GM18861 (cell line): ENCODE results near the gene ELP2.

Experiments
- ATAC-seq: cut with Tn5 transposase; IDR thresholded peaks from one replicate; pipeline ENCODE4 v1.9.1; 2021; ENCODE audit not compliant: unreplicated experiment

ELP2 gene

DNA sequence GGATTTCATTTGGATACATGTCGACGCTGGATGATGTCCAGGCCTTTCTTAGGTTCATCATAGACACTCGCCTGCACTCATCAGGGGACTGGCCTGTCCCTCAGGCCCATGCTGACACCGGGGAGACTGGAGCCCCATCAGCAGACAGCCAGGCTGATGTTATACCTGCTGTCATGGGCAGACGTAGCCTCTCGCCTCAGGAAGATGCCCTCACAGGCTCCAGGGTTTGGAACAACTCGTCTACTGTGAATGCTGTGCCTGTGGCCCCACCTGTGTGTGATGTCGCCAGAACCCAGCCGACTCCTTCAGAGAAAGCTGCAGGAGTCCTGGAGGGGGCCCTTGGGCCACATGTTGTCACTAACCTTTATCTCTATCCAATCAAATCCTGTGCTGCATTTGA is 85.9 kb downstream of the ELP2 start:
- no peak for ATAC-seq

- no peak for ATAC-seq
Measured at GRCh38 chr18:36217348-36217747, 87.6 kb downstream of the ELP2 start.

- ATAC-seq: no peak
Measured at GRCh38 chr18:36229188-36229587, 99.5 kb downstream of the ELP2 start.
